KOPT-K1 (cell line): ENCODE results near the gene GP5.

Source experiments
- H3K27ac ChIP-seq: fragments of 200-600 bp; sonication (generic); 2 replicates; pipeline ENCODE4 v1.5.1; 2016; ENCODE audit warnings: antibody characterized with exemption, mild to moderate bottlenecking, low read depth, low read length; ENCODE audit not compliant: poor library complexity, severe bottlenecking
- H3K36me3 ChIP-seq: fragments of 200-600 bp; sonication (generic); 2 replicates; pipeline ENCODE4 v1.5.1; 2017; ENCODE audit warnings: antibody characterized with exemption, mild to moderate bottlenecking, low read length, moderate library complexity; ENCODE audit not compliant: insufficient read depth
- H3K9me3 ChIP-seq: fragments of 200-600 bp; sonication (generic); 2 replicates; pipeline ENCODE4 v1.5.1; 2017; ENCODE audit warnings: antibody characterized with exemption, low read length, mild to moderate bottlenecking; ENCODE audit not compliant: insufficient read depth, poor library complexity, severe bottlenecking

The GP5 gene

GRCh38 chr3:194375473-194376240, 23.4 kb downstream of the GP5 start:
- no peaks in the 10 kb centered on the region for H3K36me3 ChIP-seq
- no peak overlapping the region for H3K27ac ChIP-seq

DNA sequence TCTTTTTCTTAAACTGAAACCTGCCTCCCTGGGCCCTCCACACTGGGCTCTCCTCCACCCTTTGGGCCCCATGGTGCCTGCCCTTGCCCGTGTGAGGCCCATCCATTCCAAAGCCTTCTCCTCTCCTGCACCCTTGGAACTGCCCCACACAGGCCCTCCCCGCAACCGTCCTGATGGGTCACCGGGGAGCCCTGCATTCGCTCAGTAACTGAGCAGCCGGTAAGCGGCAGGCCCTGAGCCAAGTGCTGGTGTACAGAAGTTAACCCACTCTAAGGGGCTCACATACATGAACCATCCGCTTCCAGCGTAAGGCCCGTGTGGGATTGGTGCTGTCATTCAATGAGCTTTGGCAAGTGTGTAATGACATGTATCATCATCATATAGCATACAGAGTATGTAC, 24.1 kb downstream of the GP5 start:
- Histone ChIP-seq H3K27ac (no peak overlapping the region), H3K36me3 (no peaks in the 10 kb centered on the region), H3K9me3 (no peaks in the 10 kb centered on the region)

More at GRCh38 chr3:194375473-194376240, 23.4 kb downstream of the GP5 start:
- H3K9me3 ChIP-seq = no peaks in the 10 kb centered on the region

DNA sequence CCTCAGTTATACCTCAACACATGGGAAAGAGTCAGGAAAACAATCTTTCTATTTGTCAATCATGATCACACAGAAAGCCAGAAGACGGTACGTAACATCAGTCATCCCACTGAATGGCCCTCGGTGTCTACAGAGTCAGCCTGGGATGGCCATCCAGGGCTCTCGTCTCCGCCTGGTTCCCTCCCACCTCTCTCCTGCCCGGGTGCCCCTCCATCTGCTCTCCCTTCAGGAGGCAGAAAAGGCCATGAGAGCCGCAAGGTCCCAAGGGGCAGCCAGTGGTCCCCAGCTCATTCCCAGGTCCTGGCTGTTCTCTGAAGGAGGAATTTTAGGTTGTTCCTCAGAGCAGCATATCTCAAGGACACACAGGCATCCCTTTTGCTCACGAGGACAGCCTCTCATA, 25.2 kb downstream of the GP5 start:
- Histone ChIP-seq H3K36me3 (no peaks in the 10 kb centered on the region), H3K9me3 (no peaks in the 10 kb centered on the region), H3K27ac (no peak overlapping the region)

DNA sequence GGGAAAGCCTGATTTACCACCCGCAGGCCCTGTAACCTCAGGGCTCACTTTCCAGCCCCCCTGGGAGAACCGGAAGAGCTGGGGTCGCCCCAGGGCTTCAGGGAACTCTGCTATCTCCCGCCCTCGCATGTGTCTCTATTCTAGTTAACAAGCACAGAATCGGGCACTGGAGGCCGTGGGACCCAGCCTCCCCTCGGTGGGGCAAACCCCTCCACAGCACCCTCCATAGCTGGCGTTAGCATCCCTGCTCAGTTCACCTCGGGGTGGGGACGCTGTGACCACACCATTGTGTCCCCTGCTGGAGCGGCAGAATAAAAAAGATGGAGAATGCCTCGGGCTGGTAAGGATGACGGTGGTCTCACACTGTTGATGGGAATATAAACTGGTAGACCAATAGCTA, 26.0 kb downstream of the GP5 start:
- H3K27ac ChIP-seq = no peak overlapping the region
- no peaks in the 10 kb centered on the region for H3K36me3 ChIP-seq
- H3K9me3 ChIP-seq = no peaks in the 10 kb centered on the region

GRCh38 chr3:194370753-194371152, 28.3 kb downstream of the GP5 start:
- Histone ChIP-seq H3K27ac (no peak overlapping the region), H3K9me3 (no peaks in the 10 kb centered on the region), H3K36me3 (no peaks in the 10 kb centered on the region)

DNA sequence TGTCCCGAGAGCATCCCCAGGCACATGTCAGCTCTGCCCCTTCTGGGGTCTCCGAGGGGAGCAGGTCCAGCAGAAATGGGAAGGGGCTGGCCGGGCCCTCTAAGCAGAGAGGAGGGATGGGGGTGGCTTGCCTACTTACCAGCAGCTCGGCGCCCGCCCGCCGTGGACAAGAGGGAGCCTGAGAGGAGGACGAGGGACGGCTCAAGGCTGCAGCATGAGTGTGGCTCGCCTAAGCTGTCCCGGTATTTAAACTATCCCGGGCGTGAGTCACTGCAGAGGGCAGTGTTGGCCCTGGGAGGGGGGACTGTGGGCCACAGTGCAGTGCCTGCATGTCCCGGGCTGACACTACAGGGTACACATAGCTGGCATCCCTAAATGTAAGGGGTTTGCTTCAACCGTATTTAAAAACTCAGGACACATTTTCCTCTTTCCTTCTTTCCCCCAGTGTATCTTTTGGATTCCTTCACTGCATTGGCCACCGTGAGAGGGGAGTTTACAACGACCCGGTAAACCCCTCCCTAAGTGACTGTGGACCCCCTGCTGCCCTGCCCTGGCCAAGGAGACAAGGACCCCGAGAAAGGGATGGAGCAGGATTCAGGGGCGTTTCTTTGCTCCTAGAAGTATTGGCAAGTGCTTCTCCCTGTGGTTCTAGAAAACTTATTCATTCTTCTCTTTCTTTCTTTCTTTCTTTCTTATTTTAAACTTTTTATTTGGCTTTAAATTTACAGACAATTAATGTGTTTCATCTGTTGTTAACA, 29.4 kb downstream of the GP5 start, which contains the start of gene LRRC15:
Gene LRRC15, minus strand, starts transcription at position 222 of the 758 bp plus-strand sequence. CDS start 8,700 bp downstream, outside the sequence.
- H3K9me3 ChIP-seq = no peaks in the 10 kb centered on the region
- no peak within 1 kb of the TSS for H3K27ac ChIP-seq
- no peaks in the 10 kb centered on the region for H3K36me3 ChIP-seq

- no peaks in the 10 kb centered on the region for H3K9me3 ChIP-seq
- no peaks in the 10 kb centered on the region for H3K36me3 ChIP-seq
- no peak overlapping the region for H3K27ac ChIP-seq
Measured at GRCh38 chr3:194368918-194369317, 30.1 kb downstream of the GP5 start.

- H3K36me3 ChIP-seq = no peaks in the 10 kb centered on the region
- H3K27ac ChIP-seq = no peak overlapping the region
- H3K9me3 ChIP-seq = no peaks in the 10 kb centered on the region
Measured at GRCh38 chr3:194367992-194368841, 30.8 kb downstream of the GP5 start.

- Histone ChIP-seq H3K27ac (no peak overlapping the region), H3K9me3 (no peaks in the 10 kb centered on the region), H3K36me3 (no peaks in the 10 kb centered on the region)
Measured at GRCh38 chr3:194365978-194366490, 33.0 kb downstream of the GP5 start.

DNA sequence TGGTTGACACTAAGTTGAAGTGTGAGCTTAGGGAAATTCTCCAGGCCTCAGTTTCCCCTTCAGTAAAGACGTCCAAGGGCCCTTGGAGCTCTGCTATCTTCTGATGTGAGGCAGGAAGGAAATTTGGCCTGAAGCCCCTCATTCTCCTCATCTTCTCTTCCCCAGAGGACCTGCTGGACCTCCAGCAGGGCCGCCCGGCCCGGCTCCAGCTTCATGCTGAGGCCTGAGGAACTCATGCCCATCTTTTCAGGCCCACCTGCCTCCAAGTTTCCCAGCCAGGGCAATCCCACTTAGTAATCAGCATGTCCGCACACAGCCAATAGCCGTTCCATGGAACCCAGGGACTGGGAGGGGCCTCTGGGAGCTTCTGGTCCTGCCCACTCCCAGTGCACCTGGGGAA, 33.5 kb downstream of the GP5 start:
- Histone ChIP-seq H3K36me3 (no peaks in the 10 kb centered on the region), H3K27ac (no peak overlapping the region), H3K9me3 (no peaks in the 10 kb centered on the region)

- H3K27ac ChIP-seq = no peak overlapping the region
Measured at GRCh38 chr3:194364652-194365434, 34.2 kb downstream of the GP5 start.

DNA sequence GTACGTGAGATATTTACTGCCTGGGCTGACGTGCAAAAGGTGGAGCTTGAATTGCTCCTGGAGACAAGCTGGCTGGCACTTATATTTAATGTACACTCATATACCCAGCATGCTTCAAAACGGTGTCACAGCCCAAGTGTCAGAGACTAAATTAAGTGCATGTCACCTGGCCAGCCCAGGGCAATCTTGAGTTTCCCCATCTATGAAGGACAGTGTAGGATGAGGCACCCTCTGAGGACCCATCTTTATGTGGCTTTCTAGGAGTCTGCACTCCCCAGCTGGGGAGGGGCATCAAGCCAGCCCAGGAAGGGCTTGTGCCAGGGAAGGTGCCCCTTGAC, 34.8 kb downstream of the GP5 start:
- H3K27ac ChIP-seq = no peak overlapping the region
- H3K36me3 ChIP-seq = no peaks in the 10 kb centered on the region
- no peaks in the 10 kb centered on the region for H3K9me3 ChIP-seq

More at GRCh38 chr3:194364652-194365434, 34.2 kb downstream of the GP5 start:
- Histone ChIP-seq H3K9me3 (no peaks in the 10 kb centered on the region), H3K36me3 (no peaks in the 10 kb centered on the region)

GRCh38 chr3:194360568-194360967, 38.5 kb downstream of the GP5 start:
- H3K36me3 ChIP-seq = no peaks in the 10 kb centered on the region
- H3K27ac ChIP-seq = no peak overlapping the region

GRCh38 chr3:194357681-194358080, 41.4 kb downstream of the GP5 start:
- Histone ChIP-seq H3K27ac (no peak overlapping the region), H3K36me3 (no peaks in the 10 kb centered on the region), H3K9me3 (no peaks in the 10 kb centered on the region)

More at GRCh38 chr3:194360568-194360967, 38.5 kb downstream of the GP5 start:
- H3K9me3 ChIP-seq = no peaks in the 10 kb centered on the region
